GM23248 (cell line): ENCODE data around the gene GDF9.
"Not testable (repeated sequence)": the region's sequence is repeated elsewhere in the genome, so short reads cannot be mapped to it uniquely, and the experiment has no call there.

ENCODE experiments used
- EZH2 ChIP-seq: fragments of 200-600 bp; sonication (generic); IDR thresholded peaks from 2 replicates; pipeline ENCODE4 v1.6.1; 2018; ENCODE audit warnings: antibody characterized with exemption, mild to moderate bottlenecking; ENCODE audit not compliant: insufficient read depth, poor library complexity, severe bottlenecking
- EZH2phosphoT487 ChIP-seq: fragments of 200-600 bp; sonication (generic); IDR thresholded peaks from 2 replicates; pipeline ENCODE4 v1.6.1; 2018; ENCODE audit warnings: antibody characterized with exemption, moderate library complexity, mild to moderate bottlenecking, low read depth; ENCODE audit not compliant: insufficient read depth

DNA sequence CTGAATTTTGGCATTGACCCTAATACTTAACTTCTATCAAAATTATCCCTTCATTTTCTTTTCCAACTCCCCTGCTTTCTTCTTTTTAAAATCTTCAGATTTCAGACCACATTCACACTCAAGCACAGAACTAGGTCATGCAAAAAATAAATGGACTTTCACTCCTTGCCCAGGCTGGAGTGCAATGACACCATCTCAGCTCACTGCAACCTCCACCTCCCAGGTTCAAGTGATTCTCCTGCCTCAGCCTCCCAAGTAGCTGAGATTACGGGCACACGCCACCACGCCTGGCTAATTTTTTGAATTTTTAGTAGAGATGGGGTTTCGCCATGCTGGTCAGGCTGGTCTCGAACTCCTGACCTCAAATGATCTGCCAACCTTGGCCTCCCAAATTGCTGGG is 11.3 kb downstream of the GDF9 start:
- TF ChIP-seq EZH2, EZH2phosphoT487: not testable (repeated sequence)
